Activated B cell treated with CpG ODN at 0.5 μM for 24 hours (primary cell): Measurements from ENCODE around the gene UACA. TPM values are rescaled to one million over a fixed set of nuclear protein-coding genes. Genes with fewer than 3 reads are reported as not detected.

Experiments used
- ATAC-seq: fragments of 200-7000 bp; cut with Tn5 transposase; one replicate; pipeline ENCODE4 v1.10.0; 2021; ENCODE audit warnings: low read depth, mild to moderate bottlenecking, moderate library complexity
- CTCF ChIA-PET: fragments of 350-600 bp; sonication (Branson Sonifier 250); formaldehyde crosslinking; loops from one replicate; lab custom pipeline; 2021; ENCODE audit warnings: antibody characterized with exemption; lab: Charles Lee
- POLR2A ChIA-PET: fragments of 350-600 bp; sonication (Branson Sonifier 250); formaldehyde crosslinking; loops from one replicate; lab custom pipeline; 2021; ENCODE audit warnings: antibody characterized with exemption; lab: Charles Lee
- DNase-seq: peaks from one replicate; pipeline ENCODE4 v3.0.0; 2022
- H3K27ac Mint-ChIP-seq: one replicate; pipeline ENCODE4 v1.8.0; 2020; ENCODE audit warnings: mixed read lengths
- H3K27me3 Mint-ChIP-seq: one replicate; pipeline ENCODE4 v1.8.0; 2021; ENCODE audit warnings: mixed read lengths
- H3K36me3 Mint-ChIP-seq: one replicate; pipeline ENCODE4 v1.8.0; 2021; ENCODE audit warnings: low read depth, mixed read lengths
- H3K4me1 Mint-ChIP-seq: one replicate; pipeline ENCODE4 v1.8.0; 2021; ENCODE audit warnings: mixed read lengths
- H3K4me3 Mint-ChIP-seq: one replicate; pipeline ENCODE4 v1.8.0; 2020; ENCODE audit warnings: mild to moderate bottlenecking, mixed read lengths
- H3K9me3 Mint-ChIP-seq: one replicate; pipeline ENCODE4 v1.8.0; 2020; ENCODE audit warnings: mixed read lengths
- CTCF ChIP-seq: fragments of 200-600 bp; IDR thresholded peaks from one replicate; pipeline ENCODE4 v1.8.0; 2022; ENCODE audit warnings: antibody characterized with exemption, mild to moderate bottlenecking
- intact Hi-C: fragments of 100-400 bp; cut with micrococcal nuclease; formaldehyde crosslinking; loops from one replicate; pipeline ENCODE4 v1.15.1; 2024
- total RNA-seq: library from RNA; stranded (reverse); gene quantifications from 2 replicates; pipeline ENCODE4 v1.2.3, GENCODE V29; 2022

Gene UACA
- total RNA-seq, 1 donor from 2014 or later = 1.00 TPM

GRCh38 chr15:70651303-70651845, 112.0 kb downstream of the UACA start:
- no peak overlapping the region for H3K27ac Mint-ChIP-seq
- no peak for TF ChIP-seq CTCF
- no peak overlapping the region for H3K4me3 Mint-ChIP-seq
- POLR2A ChIA-PET = no interaction called here
- intact Hi-C loops = no loop called here
- CTCF ChIA-PET = no interaction called here
- DNase-seq (no peak), ATAC-seq (no peak)
- H3K4me1 Mint-ChIP-seq = no peaks in the 10 kb centered on the region
- no peaks in the 10 kb centered on the region for H3K9me3 Mint-ChIP-seq
- H3K27me3 Mint-ChIP-seq = peaks cover 14% of the 10 kb centered on the region
- H3K36me3 Mint-ChIP-seq = no peaks in the 10 kb centered on the region

- peaks cover 19% of the 10 kb centered on the region for H3K27me3 Mint-ChIP-seq
- no peak overlapping the region for H3K4me3 Mint-ChIP-seq
- ATAC-seq (no peak), DNase-seq (no peak)
- POLR2A ChIA-PET = no interaction called here
- CTCF ChIA-PET = no interaction called here
- no peaks in the 10 kb centered on the region for H3K36me3 Mint-ChIP-seq
- intact Hi-C loops = no loop called here
- no peaks in the 10 kb centered on the region for H3K4me1 Mint-ChIP-seq
- H3K9me3 Mint-ChIP-seq = no peaks in the 10 kb centered on the region
- no peak overlapping the region for H3K27ac Mint-ChIP-seq
- no peak for TF ChIP-seq CTCF
Measured at GRCh38 chr15:70650567-70651302, 112.6 kb downstream of the UACA start.

GRCh38 chr15:70647396-70647795, 116.0 kb downstream of the UACA start:
- TF ChIP-seq CTCF = no peak
- ChIA-PET POLR2A (no interaction called here), CTCF (no interaction called here)
- H3K36me3 Mint-ChIP-seq = no peaks in the 10 kb centered on the region
- no peaks in the 10 kb centered on the region for H3K4me1 Mint-ChIP-seq
- DNase-seq = no peak
- no peak overlapping the region for H3K4me3 Mint-ChIP-seq
- H3K27ac Mint-ChIP-seq = no peak overlapping the region
- intact Hi-C loops = no loop called here
- no peak for ATAC-seq
- H3K9me3 Mint-ChIP-seq = no peaks in the 10 kb centered on the region
- peaks cover 20% of the 10 kb centered on the region for H3K27me3 Mint-ChIP-seq

- POLR2A ChIA-PET = no interaction called here
- CTCF ChIA-PET = no interaction called here
- ATAC-seq (no peak), DNase-seq (no peak)
- TF ChIP-seq CTCF = no peak
- H3K27me3 Mint-ChIP-seq = peaks cover 20% of the 10 kb centered on the region
- intact Hi-C loops = no loop called here
- no peak overlapping the region for H3K27ac Mint-ChIP-seq
- no peaks in the 10 kb centered on the region for H3K36me3 Mint-ChIP-seq
- no peak overlapping the region for H3K4me3 Mint-ChIP-seq
- H3K9me3 Mint-ChIP-seq = no peaks in the 10 kb centered on the region
- H3K4me1 Mint-ChIP-seq = no peaks in the 10 kb centered on the region
Measured at GRCh38 chr15:70646169-70646568, 117.2 kb downstream of the UACA start.

- peaks cover 16% of the 10 kb centered on the region for H3K27me3 Mint-ChIP-seq
- ATAC-seq = no peak
- no peak for TF ChIP-seq CTCF
Measured at GRCh38 chr15:70643783-70644125, 119.6 kb downstream of the UACA start.

More at GRCh38 chr15:70643783-70644125, 119.6 kb downstream of the UACA start:
- DNase-seq = no peak
- Mint-ChIP-seq H3K4me1 (no peaks in the 10 kb centered on the region), H3K27ac (no peak overlapping the region), H3K36me3 (no peaks in the 10 kb centered on the region), H3K9me3 (no peaks in the 10 kb centered on the region), H3K4me3 (no peak overlapping the region)
- intact Hi-C loops = no loop called here
- ChIA-PET CTCF (no interaction called here), POLR2A (no interaction called here)
